Esophagus mucosa (tissue), 1 donor: Measurements from ENCODE around the gene IQCK. TPM values are rescaled to one million over a fixed set of nuclear protein-coding genes. Genes with fewer than 3 reads are reported as not detected.

Source experiments
- ATAC-seq: fragments of 200-7000 bp; cut with Tn5 transposase; one replicate; pipeline ENCODE4 v1.9.1; 2020
- total RNA-seq: library from RNA; stranded (reverse); gene quantifications from one replicate; pipeline ENCODE4 v1.2.4, GENCODE V29; 2023
- donor health status: DM: yes; HTN: yes; CAD: no.

Gene IQCK
- total RNA-seq, 1 donor from 2014 or later = 4.7 TPM

DNA sequence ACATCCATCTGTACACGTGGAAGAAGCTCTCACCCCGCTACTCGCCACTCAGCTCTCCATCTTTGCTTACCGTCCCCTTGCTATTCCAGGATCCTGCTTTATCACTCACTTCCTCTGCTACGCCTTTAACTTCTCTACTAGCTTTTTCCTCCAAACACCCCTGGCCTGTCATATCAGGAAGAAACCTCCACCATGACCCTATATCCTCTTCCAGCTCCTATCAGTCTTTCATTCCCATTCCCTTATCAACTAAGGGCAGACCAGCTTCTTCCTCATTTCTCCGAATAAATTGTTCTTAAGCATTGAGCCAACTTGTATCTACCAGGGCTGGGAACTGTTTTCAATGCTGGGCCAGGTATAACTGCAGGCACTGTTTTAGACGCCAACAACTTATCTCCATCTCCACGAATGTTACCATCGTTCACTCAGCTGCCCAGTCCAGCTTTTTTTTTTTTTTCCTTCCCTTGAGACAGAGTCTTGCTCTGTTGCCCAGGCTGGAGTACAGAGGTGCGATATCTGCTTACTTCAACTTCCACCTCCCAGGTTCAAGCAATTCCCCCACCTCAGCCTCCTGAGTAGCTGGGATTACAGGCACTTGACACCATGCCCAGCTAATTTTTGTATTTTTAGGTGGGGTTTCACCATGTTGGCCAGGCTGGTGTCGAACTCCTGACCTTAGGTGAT, 4.3 kb downstream of the IQCK start:
- no peak for ATAC-seq

DNA sequence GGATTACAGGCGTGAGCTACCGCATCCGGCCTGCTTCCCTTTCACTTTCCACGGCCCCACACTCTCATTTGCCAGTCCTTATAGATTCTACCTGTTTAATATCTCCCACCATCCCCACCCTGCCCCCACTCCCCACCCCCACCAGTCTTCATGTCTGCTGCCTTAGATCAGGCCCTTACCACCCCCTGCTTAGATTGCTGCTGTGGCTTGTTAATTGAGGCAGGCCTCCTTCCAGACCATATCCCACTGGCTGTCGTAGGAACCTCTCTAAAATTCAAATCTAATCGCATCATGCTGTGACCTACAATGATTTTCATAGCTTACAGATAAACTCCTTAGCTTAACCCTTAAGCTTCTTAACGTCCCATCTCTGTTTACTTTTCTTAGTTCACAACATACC, 4.9 kb downstream of the IQCK start:
- ATAC-seq = no peak

DNA sequence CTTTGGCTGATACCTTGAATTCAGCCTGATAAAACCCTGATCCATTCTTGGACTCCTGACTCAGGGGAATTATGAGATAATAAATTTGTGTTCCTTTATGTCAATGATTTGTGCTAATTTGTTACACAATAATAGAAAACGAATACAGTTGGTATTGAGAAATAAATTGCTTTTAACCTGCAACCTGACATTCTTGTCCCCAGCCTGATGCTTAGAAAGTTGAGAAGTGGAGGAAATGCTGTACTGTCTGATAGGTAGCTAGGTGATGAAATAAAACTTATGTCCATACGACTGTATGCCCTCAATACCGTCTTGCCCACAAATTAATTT, 10.5 kb downstream of the IQCK start:
- ATAC-seq = no peak

DNA sequence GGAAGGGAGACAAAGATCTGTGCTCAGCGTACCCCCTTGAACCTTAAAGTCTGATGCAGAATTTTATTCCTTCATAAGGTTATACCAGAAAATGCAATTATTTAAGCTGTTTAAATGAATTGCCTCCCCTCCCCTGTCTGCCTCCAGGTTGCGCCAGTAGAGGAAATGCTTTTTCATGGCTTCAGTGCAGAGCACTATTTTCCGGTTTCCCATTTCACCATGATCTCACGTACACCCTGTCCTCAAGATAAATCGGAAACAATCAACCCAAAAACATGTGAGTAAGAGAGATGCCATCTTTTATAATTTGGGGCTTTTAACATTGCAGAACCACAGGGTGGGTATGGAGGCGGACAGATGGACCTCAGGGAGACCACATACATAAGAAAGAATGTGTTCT, 15.5 kb downstream of the IQCK start:
- no peak for ATAC-seq

DNA sequence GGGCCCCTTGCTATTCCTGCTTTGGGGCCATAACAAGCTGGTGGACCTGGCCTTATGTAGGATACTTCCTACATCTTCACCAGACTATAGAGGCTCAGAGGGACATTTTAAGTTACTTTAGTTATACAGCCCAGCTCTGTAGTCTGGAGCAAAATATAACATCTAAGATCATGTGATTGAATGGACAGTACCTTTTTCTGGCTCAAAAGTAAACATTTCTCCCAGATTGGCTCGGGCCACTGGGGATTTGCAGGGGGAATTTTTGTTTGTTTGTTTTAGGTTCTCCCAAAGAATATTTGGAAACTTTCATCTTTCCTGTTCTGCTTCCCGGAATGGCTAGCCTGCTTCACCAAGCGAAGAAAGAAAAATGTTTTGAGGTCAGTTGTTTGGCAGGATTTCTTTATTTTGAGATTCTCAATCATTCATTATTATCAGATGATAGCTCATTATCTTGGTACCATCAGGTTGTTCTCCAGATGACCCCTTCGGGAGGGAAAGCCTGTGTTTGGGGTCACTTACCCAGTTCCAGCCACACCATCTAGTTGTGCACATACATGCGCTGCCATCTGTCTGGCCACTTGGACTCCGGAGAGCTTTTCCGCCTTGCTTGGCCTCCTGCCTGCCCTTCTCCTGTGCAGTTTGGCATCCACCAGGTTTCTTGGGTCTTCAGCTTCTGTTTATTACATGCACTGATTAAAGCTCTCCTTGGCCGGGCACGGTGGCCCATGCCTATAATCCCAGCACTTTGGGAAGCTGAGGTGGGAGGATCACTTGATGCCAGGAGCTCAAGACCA, 17.2 kb downstream of the IQCK start:
- ATAC-seq = no peak

DNA sequence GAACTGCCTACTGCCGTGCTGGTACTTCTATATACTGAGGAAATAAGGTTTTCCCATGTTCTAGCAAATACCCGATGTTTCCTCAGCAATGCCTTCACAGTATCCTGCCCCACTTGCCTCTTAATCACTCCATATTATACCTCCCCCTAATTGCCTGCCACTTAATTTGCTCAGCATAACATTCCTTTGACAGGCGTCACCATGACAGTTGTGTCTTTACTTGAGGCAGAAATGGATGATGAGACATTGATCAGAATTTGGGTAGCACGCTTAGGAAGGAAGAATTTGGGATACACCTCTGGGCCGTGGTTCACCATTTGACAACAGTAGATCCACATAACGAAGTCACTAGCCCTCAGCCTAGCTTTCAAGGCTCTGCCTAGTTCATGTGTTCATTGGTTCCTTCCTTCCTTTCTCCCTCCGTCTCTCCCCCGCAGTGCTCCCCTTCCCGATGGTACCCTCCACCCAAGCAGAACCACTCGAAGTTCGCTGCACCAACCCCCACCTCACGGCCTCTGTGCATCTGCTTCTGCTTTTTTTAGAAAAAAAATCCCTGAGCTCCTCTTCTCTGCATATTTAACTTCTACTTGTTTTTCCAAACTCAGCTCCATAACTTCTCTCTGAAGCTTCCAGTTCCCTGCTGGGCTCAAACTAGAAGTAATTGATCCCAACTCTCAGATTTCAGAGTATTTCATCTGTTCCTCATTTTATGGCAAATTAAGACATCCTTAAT, 19.4 kb downstream of the IQCK start:
- no peak for ATAC-seq

DNA sequence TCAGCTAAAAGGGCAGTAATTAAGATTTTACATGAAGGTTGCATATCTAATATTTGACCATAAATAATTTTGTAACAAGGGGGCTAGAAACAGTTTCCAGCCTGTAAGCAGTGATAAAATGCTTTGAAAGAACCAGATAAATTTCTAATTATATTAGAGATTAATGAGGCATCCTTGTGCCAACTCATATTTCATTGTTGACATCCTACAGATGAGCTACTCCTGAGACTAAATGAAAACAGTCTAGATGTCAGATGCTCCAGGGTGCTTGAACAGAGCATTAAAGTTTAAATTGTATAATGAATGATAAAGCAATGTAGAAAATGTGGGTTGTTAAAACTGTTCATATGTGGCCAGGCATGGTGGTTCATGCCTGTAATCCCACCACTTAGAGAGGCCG, 23.3 kb downstream of the IQCK start:
- ATAC-seq = no peak

DNA sequence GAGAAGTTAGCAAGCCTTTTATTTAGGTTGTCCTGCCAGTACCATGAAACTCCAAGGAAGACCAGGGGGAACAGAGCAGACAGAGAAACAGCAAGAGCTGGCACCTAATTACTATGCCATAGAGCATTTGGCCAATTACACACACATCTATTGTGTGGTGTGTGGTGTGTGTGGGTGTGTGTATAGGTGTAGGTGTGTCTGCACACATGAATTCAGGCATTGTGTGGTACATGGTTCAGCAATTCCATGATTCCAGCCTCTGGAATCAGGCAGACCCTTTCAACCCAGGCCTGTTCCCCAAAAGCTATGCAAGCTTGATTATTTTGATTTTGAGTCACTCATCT, 25.7 kb downstream of the IQCK start:
- ATAC-seq = no peak

DNA sequence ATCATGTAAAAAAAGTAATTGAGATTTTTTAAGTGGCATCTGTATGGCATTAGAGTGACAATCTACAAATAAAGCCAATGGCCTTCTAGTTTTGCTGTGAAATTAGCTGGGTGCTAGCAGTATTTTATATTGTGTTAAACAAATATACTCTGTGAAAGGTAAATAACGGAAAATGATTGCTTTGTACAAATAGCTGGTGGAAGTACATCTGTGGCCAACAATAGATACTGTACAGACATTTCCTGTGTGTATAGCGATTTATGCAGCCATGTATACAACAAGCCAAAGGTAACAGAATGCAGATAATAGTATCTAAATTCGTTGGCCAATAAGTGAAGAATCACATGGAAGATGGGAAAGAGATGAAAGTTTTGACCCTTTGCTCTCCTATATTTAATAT, 26.6 kb downstream of the IQCK start:
- no peak for ATAC-seq

DNA sequence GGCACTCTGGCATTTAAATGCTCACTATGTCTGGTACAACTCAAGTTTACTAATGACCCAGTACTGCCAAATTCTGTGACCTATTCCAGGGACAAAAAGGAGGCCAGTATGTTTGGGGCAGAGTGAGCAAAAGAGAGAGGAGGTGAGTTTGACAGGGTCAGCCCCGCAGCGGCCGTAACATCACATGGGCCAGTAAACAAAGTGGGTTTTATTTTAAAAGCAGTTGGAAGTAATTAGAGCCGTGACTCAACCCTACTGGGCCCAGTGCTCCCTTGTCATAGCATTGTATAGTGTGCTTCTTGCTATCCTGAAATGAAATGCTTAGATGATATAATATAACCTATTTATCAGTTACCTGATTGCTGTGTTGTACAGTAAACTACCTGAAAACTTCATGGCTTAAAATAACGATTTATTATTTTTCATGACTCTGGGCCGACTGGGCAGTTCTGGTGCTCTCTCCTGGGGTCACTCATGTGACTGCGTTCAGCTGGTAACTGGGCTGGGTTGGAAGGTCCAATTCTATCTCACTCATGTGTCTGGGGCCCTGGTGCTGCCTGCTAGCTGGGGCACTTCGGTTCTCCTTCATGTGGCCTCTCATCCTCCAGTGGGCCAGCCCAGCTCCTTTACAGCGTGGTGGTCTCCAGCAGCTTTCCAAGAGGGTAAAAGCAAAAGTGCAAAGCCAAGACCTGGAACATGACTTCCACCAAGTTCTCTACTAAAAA, 27.4 kb downstream of the IQCK start:
- ATAC-seq = no peak

DNA sequence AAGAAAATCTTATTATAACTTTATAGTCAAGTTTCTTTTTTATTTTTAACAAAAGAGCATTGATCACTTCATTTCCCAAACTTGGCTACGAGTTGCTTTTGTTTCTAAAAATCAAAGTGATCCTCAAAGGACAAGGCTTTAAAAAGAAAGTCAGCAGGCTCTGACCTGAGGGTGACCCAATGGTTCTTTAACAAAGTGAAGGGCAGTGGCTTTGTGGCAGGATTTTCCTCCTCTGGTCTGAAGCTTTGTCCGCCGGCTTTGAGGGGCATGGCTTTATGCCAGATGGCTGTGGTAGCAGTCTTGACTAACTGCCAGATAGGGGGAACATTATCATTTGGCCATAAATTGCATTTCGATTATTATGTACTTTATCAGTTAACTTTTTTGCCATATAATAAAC, 28.5 kb downstream of the IQCK start:
- ATAC-seq = no peak

DNA sequence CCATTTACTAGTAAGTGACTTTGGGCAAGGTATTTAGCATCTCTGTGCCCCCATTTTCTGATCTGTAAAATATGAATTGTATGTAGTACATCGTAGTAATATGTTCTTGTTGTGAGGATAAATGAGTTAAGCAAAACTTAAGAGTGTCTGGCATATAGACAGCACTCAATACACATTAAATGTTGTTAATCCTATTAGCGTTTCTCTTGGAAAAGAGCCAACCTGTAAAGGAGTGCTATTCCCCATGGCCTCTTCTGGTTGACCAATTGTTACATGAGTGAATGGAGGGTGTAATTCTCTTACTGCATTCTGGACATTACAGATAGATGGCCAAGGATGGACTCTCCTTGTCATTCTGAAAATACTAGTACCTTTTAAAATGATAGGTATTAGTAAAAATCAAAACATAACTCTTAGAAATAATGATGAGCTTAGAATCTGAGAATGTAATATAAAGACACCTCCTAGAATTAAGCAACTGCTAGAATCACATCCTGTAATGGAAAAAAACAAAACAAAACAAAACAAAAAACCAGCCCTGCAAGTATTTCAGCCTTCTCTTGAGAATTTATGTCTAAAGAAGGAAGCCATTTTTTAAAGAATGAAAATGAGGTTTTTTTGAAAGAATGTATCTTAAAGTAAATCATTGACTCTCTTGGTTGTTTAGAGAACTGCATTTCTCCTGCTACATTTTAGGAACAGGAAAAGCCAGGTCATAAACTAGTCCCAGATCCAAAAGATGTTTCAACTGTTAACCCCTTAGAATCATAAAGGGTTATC, 30.5 kb downstream of the IQCK start:
- ATAC-seq = no peak

DNA sequence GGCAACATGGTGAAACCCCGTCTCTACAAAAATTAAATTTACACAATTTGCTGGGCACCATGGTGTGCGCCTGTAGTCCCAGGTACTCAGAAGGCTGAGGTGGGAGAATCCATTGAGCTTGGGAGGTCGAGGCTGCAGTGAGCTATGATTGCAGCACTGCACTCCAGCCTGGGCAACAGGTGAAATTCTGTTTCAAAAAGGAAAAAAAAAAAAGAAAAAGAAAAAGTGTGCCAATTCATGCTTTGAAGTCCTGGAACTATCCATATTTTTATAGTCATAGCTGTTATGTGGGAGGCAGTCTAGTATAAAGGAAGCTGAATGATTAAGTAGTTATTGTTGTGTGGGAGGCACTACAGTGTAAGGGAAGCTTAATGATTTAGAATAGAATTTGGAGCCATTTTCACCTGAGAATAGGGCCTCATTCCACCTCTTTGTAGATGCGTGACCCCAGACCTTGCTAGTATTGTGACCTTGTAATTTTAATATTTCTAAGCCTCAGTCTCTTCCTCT, 31.6 kb downstream of the IQCK start:
- no peak for ATAC-seq

DNA sequence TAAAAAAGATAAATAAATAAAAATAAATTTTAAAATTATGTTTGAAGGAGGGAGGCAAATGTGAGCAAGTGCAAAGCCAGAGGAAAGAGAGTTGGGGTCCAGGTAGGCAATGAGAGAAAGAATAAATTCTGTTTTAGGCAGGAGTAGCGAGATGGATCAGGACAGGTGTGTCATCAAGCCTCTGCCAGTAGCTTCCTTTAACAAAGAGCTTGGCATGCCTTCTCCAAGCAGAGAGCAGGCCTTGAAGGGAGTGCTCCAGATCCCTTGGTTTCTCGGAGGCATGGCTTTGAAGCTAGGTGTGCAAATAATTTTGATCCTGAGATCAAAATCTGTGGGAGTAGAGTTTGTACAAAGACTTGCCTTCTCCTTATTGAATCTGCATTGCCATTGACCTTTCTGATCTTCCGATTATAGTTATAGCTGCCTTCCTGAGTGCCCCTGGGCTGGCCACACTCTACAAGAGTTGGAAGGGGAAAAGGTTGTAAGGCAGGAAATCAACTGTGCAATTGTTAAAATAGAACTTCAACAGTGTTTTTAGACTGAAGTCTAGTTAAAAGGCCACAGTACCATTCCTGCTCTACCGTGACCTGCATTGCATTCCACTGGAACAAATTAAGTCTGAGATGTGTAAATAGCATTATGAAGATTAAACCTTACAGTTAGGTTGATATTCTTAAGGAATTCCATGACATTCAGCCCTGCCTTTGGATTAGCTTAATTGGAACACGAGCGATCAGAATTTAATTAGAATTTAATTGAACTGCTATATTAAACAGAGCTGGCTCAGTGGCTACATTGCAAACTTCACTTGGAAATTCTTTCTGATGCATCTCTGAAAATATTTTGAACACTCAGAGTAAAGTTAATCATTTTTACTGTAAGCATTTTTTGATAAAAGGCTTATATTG, 33.7 kb downstream of the IQCK start:
- ATAC-seq = no peak

DNA sequence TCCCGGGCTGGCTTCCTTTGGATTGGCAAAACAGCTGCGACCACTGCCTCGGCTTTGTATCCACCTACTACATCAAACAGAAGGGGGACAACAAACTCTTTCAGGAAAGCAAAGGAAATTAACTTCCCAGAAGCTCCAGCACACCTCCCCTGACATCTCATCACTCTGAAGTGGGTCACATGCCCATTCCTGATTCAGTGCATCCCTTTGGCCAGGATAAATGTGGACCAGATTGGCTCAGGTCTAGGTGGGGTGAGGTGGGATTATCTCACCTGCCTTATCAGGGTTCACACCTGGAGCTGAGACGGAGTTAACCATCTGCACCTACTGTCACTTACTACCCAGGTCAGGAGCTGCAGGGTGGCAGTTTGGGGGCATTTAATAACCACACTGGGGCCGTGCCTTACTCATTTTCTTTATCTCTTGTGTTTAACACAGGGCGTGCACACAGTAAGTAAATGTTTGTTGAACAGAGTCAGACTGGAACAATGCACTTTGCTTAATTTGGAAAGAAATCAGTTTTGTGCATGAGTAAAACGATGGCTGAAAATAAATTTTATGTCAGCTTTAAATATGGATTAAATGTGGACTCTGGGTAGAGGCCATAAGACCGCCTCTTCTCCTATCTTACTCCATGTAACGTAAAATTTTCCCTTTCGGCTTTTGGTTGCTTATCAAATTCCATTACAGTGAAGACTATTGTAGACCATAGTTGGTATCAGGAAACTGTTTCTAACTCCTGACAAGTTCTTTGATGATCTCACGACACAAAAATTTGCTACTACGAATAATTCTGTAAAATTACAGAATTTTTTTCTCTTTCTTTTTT, 36.0 kb downstream of the IQCK start:
- ATAC-seq = no peak

DNA sequence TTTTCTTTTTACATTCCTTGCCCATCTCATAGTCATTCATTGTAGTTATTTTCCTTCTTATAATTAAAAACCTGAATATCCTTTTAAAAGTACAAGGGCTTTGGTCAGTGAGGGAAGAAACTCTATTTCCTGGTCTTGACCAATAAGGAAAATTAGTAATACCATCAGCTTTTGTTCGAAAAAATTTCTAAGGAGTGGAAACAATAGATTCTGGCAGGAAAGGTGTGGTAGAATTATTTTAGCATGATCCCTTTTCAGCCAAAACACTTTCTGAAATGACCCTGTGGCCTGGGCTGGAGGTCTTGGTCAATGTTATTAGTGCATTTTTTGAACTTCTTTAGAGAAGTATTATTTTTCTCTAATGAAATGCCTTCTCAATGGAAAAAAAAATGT, 36.6 kb downstream of the IQCK start:
- no peak for ATAC-seq

DNA sequence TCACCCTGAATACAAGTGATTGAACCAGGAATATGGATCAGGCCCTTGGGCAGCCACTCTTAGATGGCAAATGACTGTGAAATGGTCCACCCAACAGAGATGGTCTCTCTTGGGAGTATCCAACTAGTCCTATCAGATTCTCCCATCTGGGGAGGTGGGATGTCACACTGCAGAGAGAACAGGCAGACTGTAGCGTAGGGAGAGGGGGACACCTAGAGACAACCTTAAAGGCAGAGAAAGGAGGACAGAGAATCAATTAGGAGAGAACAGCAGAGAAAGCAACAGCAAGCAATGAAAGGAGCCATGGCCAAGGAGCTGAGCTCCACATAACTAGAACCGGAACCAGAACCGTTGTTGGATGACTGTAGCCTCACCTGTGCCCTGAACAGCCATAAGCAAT, 37.2 kb downstream of the IQCK start:
- ATAC-seq = no peak

DNA sequence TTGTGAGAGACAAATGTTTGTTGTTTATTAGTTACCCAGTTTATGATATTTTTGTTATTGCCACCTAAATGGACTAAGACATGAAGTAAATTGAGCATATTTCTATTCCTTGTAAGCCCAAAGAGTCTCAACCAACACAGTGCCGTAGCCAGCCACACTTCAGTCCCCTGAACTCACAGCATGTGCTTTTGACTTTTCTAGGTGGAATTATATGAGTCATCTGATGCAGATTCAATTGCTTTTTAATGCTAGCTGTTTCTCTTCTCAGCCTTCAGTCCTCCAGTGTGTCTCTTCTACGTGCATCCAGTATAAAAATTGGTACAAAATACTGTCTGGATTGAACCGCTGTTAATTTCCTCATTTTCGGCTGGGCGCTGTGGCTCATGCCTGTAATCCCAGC, 39.0 kb downstream of the IQCK start:
- ATAC-seq = no peak

DNA sequence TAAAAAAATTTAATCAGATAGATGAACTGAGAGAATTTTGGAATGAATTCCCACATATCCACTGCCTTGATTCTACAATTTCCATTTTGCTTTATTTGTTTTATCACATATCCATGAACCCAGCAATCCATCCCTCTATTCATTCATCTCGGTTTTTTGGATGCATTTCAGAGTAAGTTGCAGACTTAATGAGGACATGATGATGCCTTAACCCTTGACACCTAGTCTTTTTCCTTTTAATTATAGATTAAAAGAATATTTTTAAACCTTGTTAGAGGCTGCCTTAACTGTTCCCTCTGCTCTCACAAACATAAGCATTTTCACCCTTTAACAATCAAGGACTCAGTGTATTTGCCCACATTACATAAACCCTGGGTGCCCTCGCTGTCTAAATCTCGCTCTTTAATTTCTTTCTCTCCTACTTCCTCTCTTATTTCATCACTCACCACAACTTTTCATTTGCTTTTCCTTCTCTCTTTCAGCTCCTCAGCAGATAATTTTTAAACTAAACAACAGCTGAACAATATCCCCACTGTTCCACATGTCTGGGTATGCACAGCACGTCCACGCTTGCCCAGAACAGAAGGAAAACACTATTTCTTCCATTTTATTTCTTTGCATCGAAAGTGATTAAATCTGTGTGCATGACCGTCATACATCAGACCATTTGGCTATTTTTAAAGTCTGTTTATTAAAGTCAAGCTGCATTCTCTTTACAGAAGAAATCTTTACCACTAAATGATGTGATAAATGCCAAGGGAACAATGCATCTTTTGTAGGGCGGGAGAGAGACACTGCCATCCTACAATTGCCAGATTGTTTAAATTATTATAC, 39.9 kb downstream of the IQCK start:
- no peak for ATAC-seq
